Esophagus (tissue), 2 donors: Measurements from ENCODE around the gene TMEM119. TPM values are rescaled to one million over a fixed set of nuclear protein-coding genes. Genes with fewer than 3 reads are reported as not detected.
"Not testable (repeated sequence)": the region's sequence is repeated elsewhere in the genome, so short reads cannot be mapped to it uniquely, and the experiment has no call there.

Experiments used
- H3K27ac ChIP-seq, 2 donors: one replicate each; pipeline ENCODE4 v1.5.1; 2013; ENCODE audit warnings: low read depth in 2 of 2, mild to moderate bottlenecking in 2 of 2, inconsistent platforms in 1 of 2, low read length in 1 of 2, moderate library complexity in 1 of 2
- H3K27me3 ChIP-seq, 2 donors: one replicate each; pipeline ENCODE4 v1.6.1; 2013; ENCODE audit warnings: low read length in 2 of 2, control low read depth in 1 of 2, mild to moderate bottlenecking in 1 of 2; ENCODE audit not compliant: insufficient read depth in 2 of 2, control insufficient read depth in 1 of 2
- H3K36me3 ChIP-seq, 2 donors: one replicate each; pipeline ENCODE4 v1.6.1; 2013; ENCODE audit warnings: low read length in 1 of 2; ENCODE audit not compliant: control insufficient read depth in 2 of 2, insufficient read depth in 2 of 2
- H3K4me1 ChIP-seq, 2 donors: one replicate each; pipeline ENCODE4 v1.6.1; 2013; ENCODE audit warnings: low read length in 1 of 2; ENCODE audit not compliant: control insufficient read depth in 2 of 2, insufficient read depth in 2 of 2
- H3K4me3 ChIP-seq, 2 donors: one replicate each; pipeline ENCODE4 v1.5.1; 2013; ENCODE audit warnings: low read length in 2 of 2, mild to moderate bottlenecking in 2 of 2, low read depth in 1 of 2, moderate library complexity in 1 of 2
- H3K9me3 ChIP-seq, 2 donors: one replicate each; pipeline ENCODE4 v1.6.1; 2013; ENCODE audit warnings: mild to moderate bottlenecking in 2 of 2, low read depth in 1 of 2, low read length in 1 of 2, moderate library complexity in 1 of 2; ENCODE audit not compliant: control insufficient read depth in 2 of 2, insufficient read depth in 1 of 2
- WGBS, 2 donors: extraction: QIAGEN DNeasy Blood & Tissue Kit; methylation state at CpG; one replicate each; pipeline ENCODE4 v1.1.7; 2013; 5-methylcytosine and 5-hydroxymethylcytosine counted together
- polyA plus RNA-seq, 2 donors: library from polyadenylated mRNA; stranded (reverse); fragments of 200-250 nt; gene quantifications; one replicate each; pipeline ENCODE4 v1.2.3, GENCODE V29; 2013
- donor health status: healthy with polysubstance abuse.
- donor health status: Bipolar disorder and iron deficiency.

TMEM119 gene
- polyA plus RNA-seq, 2 donors: 0.54 to 0.63 TPM

DNA sequence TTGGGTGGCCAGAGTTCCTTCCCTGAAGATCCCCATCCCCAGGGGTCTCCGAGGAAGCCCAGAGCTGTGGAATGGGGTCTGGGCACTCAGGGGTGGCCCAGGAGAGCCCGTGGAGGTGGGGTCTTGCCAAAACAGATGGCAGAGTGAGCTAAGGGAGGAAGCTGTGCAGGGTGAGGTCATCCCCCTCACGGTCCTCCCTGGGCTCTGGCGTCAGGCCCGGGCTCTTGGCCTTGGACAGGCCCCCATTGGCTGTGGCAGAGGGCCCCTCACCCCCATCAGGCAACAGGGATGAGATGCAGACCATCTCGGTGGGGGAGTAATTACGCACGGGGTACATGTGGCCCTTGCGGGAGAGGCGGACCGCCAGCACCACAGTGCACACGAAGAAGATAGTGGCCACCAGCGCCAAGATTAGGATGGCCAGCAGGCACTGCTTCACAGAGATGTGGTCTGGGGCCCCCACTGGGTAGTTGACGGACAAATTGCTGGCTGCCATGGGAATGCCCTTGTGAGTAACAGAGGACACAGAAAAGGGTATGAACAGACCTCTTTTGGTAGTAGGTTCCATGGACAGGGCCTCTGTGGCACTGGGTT lies 25.1 kb upstream of the TMEM119 start:
- Histone ChIP-seq H3K9me3 (no peaks in the 10 kb centered on the region), H3K4me3 (no peak overlapping the region), H3K4me1 (peaks cover 0 to 2% of the 10 kb centered on the region in 2 donors), H3K27me3 (no peaks in the 10 kb centered on the region), H3K27ac (no peak overlapping the region), H3K36me3 (peaks cover 0 to 3% of the 10 kb centered on the region in 2 donors)
- WGBS, 2 donors: 83% methylated on average over 14 of the region's 14 CpGs

DNA sequence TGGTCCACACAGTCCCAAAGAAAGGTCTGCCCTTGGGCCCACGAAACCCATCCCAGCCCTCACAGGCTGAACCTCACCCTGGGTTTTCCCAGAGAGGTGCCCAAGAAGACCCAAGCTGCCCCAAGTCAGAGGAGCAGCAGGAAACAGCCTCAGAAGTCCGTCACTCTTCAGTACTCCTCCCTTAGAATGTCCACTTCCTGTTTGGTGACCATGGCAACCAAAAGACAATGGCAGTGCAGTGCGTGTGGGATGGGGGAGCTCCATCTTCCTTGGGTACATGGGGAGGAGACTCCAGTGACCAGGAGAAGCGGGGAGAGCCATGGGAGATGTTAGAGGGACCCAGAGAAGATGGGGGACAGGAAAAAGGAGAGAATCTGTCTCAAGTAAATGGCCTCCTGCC lies 24.5 kb upstream of the TMEM119 start:
- Histone ChIP-seq H3K4me1 (peaks cover 0 to 2% of the 10 kb centered on the region in 2 donors), H3K27me3 (no peaks in the 10 kb centered on the region), H3K27ac (no peak overlapping the region), H3K36me3 (peaks cover 0 to 3% of the 10 kb centered on the region in 2 donors), H3K9me3 (no peaks in the 10 kb centered on the region), H3K4me3 (no peak overlapping the region)
- WGBS, 2 donors: 39 to 53% methylated on average over 4 of the region's 4 CpGs

DNA sequence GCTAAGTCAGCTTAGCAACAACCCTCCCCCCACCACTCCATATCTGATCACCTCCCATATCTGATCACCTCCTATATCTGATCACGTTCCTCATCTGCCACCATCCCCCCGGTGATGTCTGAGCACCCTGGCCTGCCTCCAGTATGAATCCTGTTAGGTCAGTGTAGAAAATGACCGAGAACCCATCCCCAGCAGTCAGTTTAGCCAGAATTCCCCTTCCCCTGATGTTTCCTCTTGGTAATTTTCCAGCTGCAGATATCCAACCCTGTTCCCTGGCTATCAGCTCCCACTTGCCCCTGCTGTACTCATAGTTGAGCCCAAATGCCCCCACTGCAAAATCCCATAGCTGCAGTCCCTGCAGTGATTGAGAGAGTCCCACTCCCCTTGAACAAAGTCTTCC lies 23.3 kb upstream of the TMEM119 start:
- peaks cover 0 to 3% of the 10 kb centered on the region in 2 donors for H3K36me3 ChIP-seq
- no peak overlapping the region for H3K4me3 ChIP-seq
- no peaks in the 10 kb centered on the region for H3K9me3 ChIP-seq
- H3K27ac ChIP-seq: no peak overlapping the region
- H3K27me3 ChIP-seq: no peaks in the 10 kb centered on the region
- 69 to 81% methylated on average over 3 of the region's 3 CpGs for WGBS, 2 donors
- H3K4me1 ChIP-seq: peaks cover 2% of the 10 kb centered on the region in 2 donors

DNA sequence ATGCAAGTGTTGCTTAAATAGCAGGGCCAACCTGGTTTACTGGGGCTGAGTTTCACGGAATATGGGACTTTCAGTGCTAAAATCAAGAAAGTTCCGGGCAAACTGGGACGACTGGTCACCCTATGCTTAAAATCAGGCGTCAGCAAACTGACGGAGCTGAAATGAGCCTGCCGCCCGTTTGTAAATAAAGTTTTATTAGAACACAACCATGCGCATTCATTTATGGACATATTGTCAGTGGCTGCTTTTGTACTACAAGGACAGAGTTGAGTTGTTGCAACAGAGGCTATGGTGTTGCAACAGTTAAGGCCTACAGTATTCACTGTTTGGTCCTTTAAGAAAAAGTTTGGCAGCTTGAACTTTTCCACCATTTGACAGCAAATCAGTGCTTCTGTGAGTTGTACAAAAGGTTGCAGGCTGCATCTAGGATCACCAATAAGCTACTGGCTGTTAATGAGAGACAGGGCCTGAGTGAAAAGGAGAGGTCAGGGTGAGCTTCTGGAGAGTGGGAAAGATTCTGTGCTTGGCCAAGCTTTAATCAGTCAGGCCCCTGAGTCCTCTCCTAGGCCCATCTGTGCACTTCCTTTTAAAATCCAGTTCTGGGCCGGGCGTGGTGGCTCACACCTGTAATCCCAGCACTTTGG lies 22.5 kb upstream of the TMEM119 start:
- H3K4me1 ChIP-seq: peaks cover 2% of the 10 kb centered on the region in 2 donors
- no peaks in the 10 kb centered on the region for H3K27me3 ChIP-seq
- no peak overlapping the region for H3K27ac ChIP-seq
- H3K9me3 ChIP-seq: no peaks in the 10 kb centered on the region
- 93 to 94% methylated on average over 10 of the region's 10 CpGs for WGBS, 2 donors
- peaks cover 0 to 3% of the 10 kb centered on the region in 2 donors for H3K36me3 ChIP-seq
- H3K4me3 ChIP-seq: no peak overlapping the region

DNA sequence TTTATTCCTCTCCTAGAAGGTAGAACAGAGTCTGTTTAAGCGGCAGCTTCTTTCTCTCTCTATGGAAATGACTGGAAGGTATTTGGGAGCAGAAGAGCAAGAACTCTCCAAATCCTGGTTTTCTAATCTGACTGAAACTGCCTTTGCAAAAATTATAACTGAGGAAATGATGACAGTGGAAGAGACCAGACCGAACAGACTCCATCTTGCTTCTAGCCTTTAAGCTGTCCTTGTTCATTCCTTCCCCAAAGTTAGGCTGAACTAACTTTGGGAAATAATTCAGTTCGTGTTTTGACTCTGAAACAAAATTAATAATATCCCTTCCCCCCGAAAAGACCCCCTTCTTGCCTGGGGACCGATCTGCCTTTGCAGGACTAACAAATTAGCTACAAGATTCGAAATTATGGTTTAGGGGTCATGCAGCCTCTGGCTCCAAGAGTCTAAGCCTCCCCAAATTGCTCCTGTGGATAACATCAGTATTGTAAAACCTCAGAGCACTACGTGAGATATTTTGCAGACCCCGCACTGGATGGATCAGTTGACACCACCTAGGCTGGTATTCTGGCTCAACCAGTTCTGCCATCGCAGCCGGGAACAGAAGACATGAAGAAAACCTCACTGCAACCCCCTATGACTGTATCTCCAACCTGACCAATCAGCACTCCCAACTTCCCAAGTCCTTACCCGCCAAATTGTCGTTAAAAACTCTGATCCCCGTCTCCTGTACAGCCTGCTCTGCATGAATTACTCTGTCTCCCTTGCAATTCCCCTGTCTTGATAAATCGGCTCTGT lies 21.7 kb upstream of the TMEM119 start:
- peaks cover 0 to 3% of the 10 kb centered on the region in 2 donors for H3K36me3 ChIP-seq
- H3K4me3 ChIP-seq: no peak overlapping the region
- H3K9me3 ChIP-seq: no peaks in the 10 kb centered on the region
- H3K27ac ChIP-seq: no peak overlapping the region
- WGBS, 2 donors: 64 to 66% methylated on average over 14 of the region's 14 CpGs
- H3K4me1 ChIP-seq: peaks cover 2% of the 10 kb centered on the region in 2 donors
- no peaks in the 10 kb centered on the region for H3K27me3 ChIP-seq

DNA sequence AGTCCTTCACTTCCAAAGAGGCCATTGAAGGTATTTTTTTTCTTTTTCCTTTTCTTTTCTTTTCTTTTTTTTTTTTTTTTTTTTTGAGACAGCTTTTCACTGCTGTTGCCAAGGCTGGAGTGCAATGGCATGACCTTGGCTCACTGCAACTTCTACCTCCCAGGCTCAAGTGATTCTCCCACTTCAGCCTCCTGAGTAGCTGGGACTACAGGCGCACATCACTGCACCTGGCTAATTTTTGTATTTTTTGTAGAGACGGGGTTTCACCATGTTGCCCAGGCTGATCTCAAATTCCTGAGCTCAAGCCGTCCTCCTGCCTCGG lies 21.0 kb upstream of the TMEM119 start:
- WGBS, 2 donors: 76 to 89% methylated on average over 4 of the region's 4 CpGs
- not testable (repeated sequence) for H3K4me1 ChIP-seq, H3K27me3 ChIP-seq, H3K36me3 ChIP-seq, H3K27ac ChIP-seq, H3K9me3 ChIP-seq, H3K4me3 ChIP-seq

DNA sequence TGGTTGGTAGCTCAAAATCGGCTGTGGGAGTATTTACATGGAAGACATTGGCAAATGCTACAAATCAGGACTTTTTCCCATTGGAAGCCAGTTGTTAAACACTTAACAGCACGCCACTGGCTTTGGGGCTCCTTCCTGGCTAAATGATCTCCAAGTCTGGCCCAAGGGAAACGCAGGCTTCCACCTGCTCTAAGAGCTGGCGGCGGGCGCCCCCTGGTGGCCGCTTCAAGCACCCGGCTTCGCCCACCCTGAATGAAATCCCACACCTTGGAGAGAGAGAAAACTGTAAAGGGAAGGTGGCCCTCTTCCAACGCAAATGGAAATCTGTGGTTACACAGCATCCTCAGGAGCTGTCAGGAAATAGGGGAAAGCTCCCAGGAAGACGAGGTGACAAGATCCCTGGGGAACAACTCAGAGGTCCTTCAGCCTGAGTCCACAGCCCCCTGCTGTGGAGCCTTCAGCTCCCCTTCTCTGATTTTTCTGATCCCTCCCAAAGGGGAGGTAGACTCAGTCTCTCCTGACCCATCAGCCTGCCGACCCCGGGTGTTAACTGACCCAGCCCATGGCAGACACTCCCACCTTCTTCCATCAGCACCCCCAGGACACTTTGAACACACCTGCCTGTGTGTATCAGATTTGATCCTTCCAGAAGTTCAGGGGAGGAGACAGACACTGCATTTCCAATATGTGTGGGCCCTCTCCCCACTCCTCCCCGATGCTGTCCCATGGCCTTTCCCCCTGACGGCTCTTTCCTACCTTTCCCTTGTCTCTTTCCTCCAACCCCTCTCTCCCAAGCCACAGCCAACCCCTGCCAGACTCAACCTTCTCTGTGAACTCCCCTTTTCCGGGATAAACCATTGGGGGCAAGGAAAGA lies 20.4 kb upstream of the TMEM119 start:
- Histone ChIP-seq H3K4me3 (no peak overlapping the region), H3K4me1 (peaks cover 2% of the 10 kb centered on the region in 2 donors), H3K9me3 (no peaks in the 10 kb centered on the region), H3K36me3 (peaks cover 0 to 2% of the 10 kb centered on the region in 2 donors), H3K27ac (no peak overlapping the region), H3K27me3 (no peaks in the 10 kb centered on the region)
- WGBS, 2 donors: 10 to 12% methylated on average over 16 of the region's 16 CpGs

DNA sequence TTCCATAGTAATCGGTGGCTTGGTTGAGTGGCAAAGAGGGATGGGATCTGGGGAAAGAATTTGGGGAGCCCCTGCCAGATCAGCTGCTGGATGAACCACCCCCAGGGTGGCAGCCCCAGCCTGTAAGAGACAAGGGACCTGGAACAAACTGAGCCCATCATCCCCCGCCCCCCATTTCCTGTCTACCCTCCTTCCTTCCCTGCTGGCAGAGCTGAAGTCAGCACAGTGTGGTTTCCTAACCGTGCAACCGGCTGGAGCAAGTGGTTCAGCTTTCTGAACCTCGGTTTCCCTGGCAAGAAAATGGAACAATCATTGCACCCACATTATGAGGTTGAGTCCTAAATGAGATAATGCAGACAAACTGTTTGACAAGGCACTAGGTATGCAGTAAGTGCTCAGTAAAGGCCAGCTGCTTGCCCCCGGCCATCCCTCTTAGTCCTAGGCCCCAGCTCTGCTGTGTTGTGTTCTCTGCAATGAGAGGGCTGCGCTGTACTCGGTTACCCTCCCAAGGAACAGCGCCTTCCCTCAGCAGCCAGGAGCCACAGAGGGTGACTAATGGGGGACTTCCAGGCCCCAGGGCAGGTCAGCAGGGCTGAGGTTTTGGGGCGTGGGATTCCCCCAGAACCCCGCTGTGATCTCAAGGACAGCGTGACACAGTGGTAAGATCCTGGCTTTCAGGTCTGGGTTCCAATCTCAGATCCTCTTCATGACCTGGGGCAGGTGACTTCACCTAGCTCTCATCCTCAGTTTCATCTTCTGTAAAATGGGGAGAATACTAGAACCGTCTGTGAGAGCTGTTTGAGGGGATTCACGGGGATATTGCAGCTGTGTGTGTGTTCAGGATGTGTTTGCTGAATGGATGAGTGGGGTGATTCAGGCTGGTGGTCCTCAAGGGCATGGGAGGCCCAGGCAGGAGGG lies 19.3 kb upstream of the TMEM119 start:
- Histone ChIP-seq H3K4me3 (no peak overlapping the region), H3K27me3 (no peaks in the 10 kb centered on the region), H3K27ac (no peak overlapping the region), H3K4me1 (peaks cover 0 to 2% of the 10 kb centered on the region in 2 donors), H3K36me3 (no peaks in the 10 kb centered on the region), H3K9me3 (no peaks in the 10 kb centered on the region)
- 67% methylated on average over 14 of the region's 14 CpGs for WGBS, 2 donors
